ENCODE measurements around the gene GJD2.

GRCh38 chr15:34739346-34739745 lies 15.5 kb downstream of the GJD2 start:
- TF ChIP-seq EZH2 (IDR thresholded peaks at IDR 0.05; ENCODE audit: low read length, missing control alignments): no peak
- TF ChIP-seq CTCF (conservative IDR thresholded peaks at IDR 0.05 in 1 of 2, IDR thresholded peaks at IDR 0.05 in 1 of 2; ENCODE audit: low read depth in 1 of 2, low read length in 2 of 2): no peak
